ENCODE measurements around the gene HP. TPM values are rescaled to one million over a fixed set of nuclear protein-coding genes. Genes with fewer than 3 reads are reported as not detected.

HP gene
- total and polyA plus RNA-seq, 2 of the 13 experiments (the other 11 are each of a cell fraction or from before 2014, with no cell fraction given), result 387 to 524 TPM

- Histone ChIP-seq H3K9me3 (ENCODE audit: low read length) (no peaks in the 10 kb centered on the region), H3K36me3 (replicated peaks in 1 of 2; ENCODE audit: control insufficient read depth in 1 of 2, insufficient read depth in 2 of 2, low read length in 2 of 2) (peaks cover 81 to 100% of the 10 kb centered on the region in 2 experiments), H3K4me3 (replicated peaks in 1 of 3; ENCODE audit: insufficient read depth in 1 of 3, low read depth in 2 of 3, low read length in 3 of 3) (no peak overlapping the region), H3K79me2 (ENCODE audit: insufficient read depth, low read length) (no peaks in the 10 kb centered on the region), H3K27me3 (ENCODE audit: control insufficient read depth in 1 of 2, insufficient read depth in 2 of 2, low read length in 2 of 2) (no peaks in the 10 kb centered on the region), H3K9ac (ENCODE audit: insufficient read depth, low read depth, low read length) (no peak overlapping the region), H4K20me1 (ENCODE audit: insufficient read depth, low read length) (no peaks in the 10 kb centered on the region), H2AFZ (ENCODE audit: low read length) (no peak overlapping the region), H3K4me2 (ENCODE audit: low read depth, low read length) (no peak overlapping the region), H3K4me1 (ENCODE audit: insufficient read depth, low read length) (no peaks in the 10 kb centered on the region), H3K27ac (ENCODE audit: extremely low read length, insufficient read depth, low read length) (no peak overlapping the region)
- ChIA-PET POLR2A (no interaction called here), CTCF (ENCODE audit: low intra/inter-chr PET ratio, low total read pairs) (no interaction called here)
- no peak for TF ChIP-seq ZNF44 (CRISPR knock-in tag; IDR thresholded peaks at IDR 0.05)
- TF ChIP-seq AGO2 (optimal IDR thresholded peaks at IDR 0.05; ENCODE audit: low read depth, low read length), result peak; percentile 35
- no peak for TF ChIP-seq ZFP36L1 (CRISPR knock-in tag; IDR thresholded peaks at IDR 0.05)
- TF ChIP-seq NR0B2 (CRISPR knock-in tag; IDR thresholded peaks at IDR 0.05), result no peak
- 97% methylated on average over 11 of the region's 17 CpGs for WGBS (ENCODE audit: low lambda C conversion rate)
- ATAC-seq (no peak), FAIRE-seq (no peak), DNase-seq (ENCODE audit: low spot score) (no peak)
- intact Hi-C loops (cut with micrococcal nuclease; ENCODE audit: unreplicated experiment), result no loop called here
- in situ Hi-C loops (cut with HindIII; ENCODE audit: extremely low pct_ligation_motif_present, low pct_unique_long_range_greater_than_20kb), result no loop called here
- BruUV-seq (replicated peaks), result no TSS peak
Measured at GRCh38 chr16:72107371-72107770, 53.1 kb downstream of the HP start.

- Histone ChIP-seq H3K9ac (ENCODE audit: insufficient read depth, low read depth, low read length) (no peak overlapping the region), H3K4me1 (ENCODE audit: insufficient read depth, low read length) (no peaks in the 10 kb centered on the region), H3K36me3 (replicated peaks in 1 of 2; ENCODE audit: control insufficient read depth in 1 of 2, insufficient read depth in 2 of 2, low read length in 2 of 2) (peaks cover 78 to 95% of the 10 kb centered on the region in 2 experiments), H4K20me1 (ENCODE audit: insufficient read depth, low read length) (no peaks in the 10 kb centered on the region), H3K4me3 (replicated peaks in 1 of 3; ENCODE audit: insufficient read depth in 1 of 3, low read depth in 2 of 3, low read length in 3 of 3) (no peak overlapping the region), H3K27me3 (ENCODE audit: control insufficient read depth in 1 of 2, insufficient read depth in 2 of 2, low read length in 2 of 2) (no peaks in the 10 kb centered on the region), H2AFZ (ENCODE audit: low read length) (no peak overlapping the region), H3K79me2 (ENCODE audit: insufficient read depth, low read length) (no peaks in the 10 kb centered on the region), H3K27ac (ENCODE audit: extremely low read length, insufficient read depth, low read length) (no peak overlapping the region), H3K9me3 (ENCODE audit: low read length) (no peaks in the 10 kb centered on the region), H3K4me2 (ENCODE audit: low read depth, low read length) (no peak overlapping the region)
- 93% methylated on average over 14 of the region's 16 CpGs for WGBS (ENCODE audit: low lambda C conversion rate)
- POLR2A ChIA-PET, result no interaction called here
- BruUV-seq (replicated peaks), result no TSS peak
- CTCF ChIA-PET (ENCODE audit: low intra/inter-chr PET ratio, low total read pairs), result no interaction called here
- TF ChIP-seq ZNF780A (CRISPR knock-in tag; IDR thresholded peaks at IDR 0.05) (no peak), HHEX (CRISPR knock-in tag; IDR thresholded peaks at IDR 0.05) (no peak), MNT (IDR thresholded peaks at IDR 0.05) (0 out of 2 replicates have a peak, but pooled peaks have one; percentile 9), BORCS8-MEF2B (CRISPR knock-in tag; IDR thresholded peaks at IDR 0.05) (0 out of 2 replicates have a peak, but pooled peaks have one; percentile 21), KLF6 (CRISPR knock-in tag; IDR thresholded peaks at IDR 0.05) (no peak)
- TF ChIP-seq, protein P1, sequence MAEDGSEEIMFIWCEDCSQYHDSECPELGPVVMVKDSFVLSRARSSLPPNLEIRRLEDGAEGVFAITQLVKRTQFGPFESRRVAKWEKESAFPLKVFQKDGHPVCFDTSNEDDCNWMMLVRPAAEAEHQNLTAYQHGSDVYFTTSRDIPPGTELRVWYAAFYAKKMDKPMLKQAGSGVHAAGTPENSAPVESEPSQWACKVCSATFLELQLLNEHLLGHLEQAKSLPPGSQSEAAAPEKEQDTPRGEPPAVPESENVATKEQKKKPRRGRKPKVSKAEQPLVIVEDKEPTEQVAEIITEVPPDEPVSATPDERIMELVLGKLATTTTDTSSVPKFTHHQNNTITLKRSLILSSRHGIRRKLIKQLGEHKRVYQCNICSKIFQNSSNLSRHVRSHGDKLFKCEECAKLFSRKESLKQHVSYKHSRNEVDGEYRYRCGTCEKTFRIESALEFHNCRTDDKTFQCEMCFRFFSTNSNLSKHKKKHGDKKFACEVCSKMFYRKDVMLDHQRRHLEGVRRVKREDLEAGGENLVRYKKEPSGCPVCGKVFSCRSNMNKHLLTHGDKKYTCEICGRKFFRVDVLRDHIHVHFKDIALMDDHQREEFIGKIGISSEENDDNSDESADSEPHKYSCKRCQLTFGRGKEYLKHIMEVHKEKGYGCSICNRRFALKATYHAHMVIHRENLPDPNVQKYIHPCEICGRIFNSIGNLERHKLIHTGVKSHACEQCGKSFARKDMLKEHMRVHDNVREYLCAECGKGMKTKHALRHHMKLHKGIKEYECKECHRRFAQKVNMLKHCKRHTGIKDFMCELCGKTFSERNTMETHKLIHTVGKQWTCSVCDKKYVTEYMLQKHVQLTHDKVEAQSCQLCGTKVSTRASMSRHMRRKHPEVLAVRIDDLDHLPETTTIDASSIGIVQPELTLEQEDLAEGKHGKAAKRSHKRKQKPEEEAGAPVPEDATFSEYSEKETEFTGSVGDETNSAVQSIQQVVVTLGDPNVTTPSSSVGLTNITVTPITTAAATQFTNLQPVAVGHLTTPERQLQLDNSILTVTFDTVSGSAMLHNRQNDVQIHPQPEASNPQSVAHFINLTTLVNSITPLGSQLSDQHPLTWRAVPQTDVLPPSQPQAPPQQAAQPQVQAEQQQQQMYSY (CRISPR knock-in tag; IDR thresholded peaks at IDR 0.05), result no peak
- no peak for FAIRE-seq
- in situ Hi-C loops (cut with HindIII; ENCODE audit: extremely low pct_ligation_motif_present, low pct_unique_long_range_greater_than_20kb), result no loop called here
- intact Hi-C loops (cut with micrococcal nuclease; ENCODE audit: unreplicated experiment), result no loop called here
- ATAC-seq, result no peak
- DNase-seq (ENCODE audit: low spot score), result no peak
Measured at GRCh38 chr16:72108353-72109102, 54.2 kb downstream of the HP start.

Data from HepG2 (cell line).